ENCODE results near the gene MRPL45. TPM values are rescaled to one million over a fixed set of nuclear protein-coding genes. Genes with fewer than 3 reads are reported as not detected.

The MRPL45 gene
- polyA plus RNA-seq, 1 donor from 2014 or later, result 27.5 TPM

DNA sequence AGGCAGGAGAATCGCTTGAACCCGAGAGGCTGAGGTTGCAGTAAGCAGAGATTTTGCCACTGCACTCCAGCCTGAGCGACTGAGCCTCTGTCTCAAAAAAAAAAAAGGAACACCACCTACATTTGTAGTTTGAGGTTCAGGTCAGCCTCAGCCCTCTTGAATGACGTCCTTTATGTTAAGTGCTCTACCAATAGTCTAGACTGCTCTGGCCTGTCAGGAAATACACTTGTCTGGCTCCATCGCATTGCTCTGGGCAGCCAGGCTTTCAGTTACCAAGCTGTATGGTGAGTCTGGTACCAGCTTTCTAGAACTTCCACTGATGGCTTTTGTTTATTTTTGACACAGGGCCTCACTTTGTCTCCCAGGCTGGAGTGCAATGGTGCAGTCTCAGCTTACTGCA lies 66.0 kb downstream of the MRPL45 start:
- H3F3A ChIP-seq (ENCODE audit: insufficient read depth, low read length, poor library complexity, severe bottlenecking), result no peaks in the 10 kb centered on the region
- no peak overlapping the region for H3K9ac ChIP-seq (ENCODE audit: low read length)
- H3K4me2 ChIP-seq (ENCODE audit: low read length), result no peak overlapping the region
- no peak overlapping the region for H3K27ac ChIP-seq (ENCODE audit: low read length)
- TF ChIP-seq CTCF (IDR thresholded peaks at IDR 0.05; ENCODE audit: poor library complexity, severe bottlenecking) (no peak), POLR2AphosphoS5 (IDR thresholded peaks at IDR 0.05) (no peak), TAF1 (IDR thresholded peaks at IDR 0.05; ENCODE audit: low read depth) (no peak), MXI1 (conservative IDR thresholded peaks at IDR 0.05; ENCODE audit: poor library complexity, severe bottlenecking) (no peak), EZH2 (IDR thresholded peaks at IDR 0.05; ENCODE audit: borderline replicate concordance, insufficient read depth, low read length, poor library complexity, severe bottlenecking) (no peak), RAD21 (conservative IDR thresholded peaks at IDR 0.05) (no peak), EP300 (conservative IDR thresholded peaks at IDR 0.05; ENCODE audit: poor library complexity, severe bottlenecking) (no peak), SMC3 (conservative IDR thresholded peaks at IDR 0.05; ENCODE audit: poor library complexity) (no peak)
- TF ChIP-seq, protein P1, sequence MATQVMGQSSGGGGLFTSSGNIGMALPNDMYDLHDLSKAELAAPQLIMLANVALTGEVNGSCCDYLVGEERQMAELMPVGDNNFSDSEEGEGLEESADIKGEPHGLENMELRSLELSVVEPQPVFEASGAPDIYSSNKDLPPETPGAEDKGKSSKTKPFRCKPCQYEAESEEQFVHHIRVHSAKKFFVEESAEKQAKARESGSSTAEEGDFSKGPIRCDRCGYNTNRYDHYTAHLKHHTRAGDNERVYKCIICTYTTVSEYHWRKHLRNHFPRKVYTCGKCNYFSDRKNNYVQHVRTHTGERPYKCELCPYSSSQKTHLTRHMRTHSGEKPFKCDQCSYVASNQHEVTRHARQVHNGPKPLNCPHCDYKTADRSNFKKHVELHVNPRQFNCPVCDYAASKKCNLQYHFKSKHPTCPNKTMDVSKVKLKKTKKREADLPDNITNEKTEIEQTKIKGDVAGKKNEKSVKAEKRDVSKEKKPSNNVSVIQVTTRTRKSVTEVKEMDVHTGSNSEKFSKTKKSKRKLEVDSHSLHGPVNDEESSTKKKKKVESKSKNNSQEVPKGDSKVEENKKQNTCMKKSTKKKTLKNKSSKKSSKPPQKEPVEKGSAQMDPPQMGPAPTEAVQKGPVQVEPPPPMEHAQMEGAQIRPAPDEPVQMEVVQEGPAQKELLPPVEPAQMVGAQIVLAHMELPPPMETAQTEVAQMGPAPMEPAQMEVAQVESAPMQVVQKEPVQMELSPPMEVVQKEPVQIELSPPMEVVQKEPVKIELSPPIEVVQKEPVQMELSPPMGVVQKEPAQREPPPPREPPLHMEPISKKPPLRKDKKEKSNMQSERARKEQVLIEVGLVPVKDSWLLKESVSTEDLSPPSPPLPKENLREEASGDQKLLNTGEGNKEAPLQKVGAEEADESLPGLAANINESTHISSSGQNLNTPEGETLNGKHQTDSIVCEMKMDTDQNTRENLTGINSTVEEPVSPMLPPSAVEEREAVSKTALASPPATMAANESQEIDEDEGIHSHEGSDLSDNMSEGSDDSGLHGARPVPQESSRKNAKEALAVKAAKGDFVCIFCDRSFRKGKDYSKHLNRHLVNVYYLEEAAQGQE (IDR thresholded peaks at IDR 0.05; ENCODE audit: borderline replicate concordance), result no peak
- H4K20me1 ChIP-seq (ENCODE audit: insufficient read depth), result no peaks in the 10 kb centered on the region
- no peaks in the 10 kb centered on the region for H3K9me2 ChIP-seq (ENCODE audit: insufficient read depth, low read length)
- no peaks in the 10 kb centered on the region for H3K9me3 ChIP-seq (ENCODE audit: low read length)
- peaks cover 12% of the 10 kb centered on the region for H3K79me2 ChIP-seq (replicated peaks; ENCODE audit: insufficient read depth, low read length)
- no peak overlapping the region for H2AFZ ChIP-seq (ENCODE audit: low read depth, low read length)
- no peak overlapping the region for H3K4me3 ChIP-seq (ENCODE audit: low read length)
- peaks cover 8% of the 10 kb centered on the region for H3K36me3 ChIP-seq (ENCODE audit: insufficient read depth, low read length)
- H3K27me3 ChIP-seq (ENCODE audit: insufficient read depth, low read depth, low read length), result no peaks in the 10 kb centered on the region

DNA sequence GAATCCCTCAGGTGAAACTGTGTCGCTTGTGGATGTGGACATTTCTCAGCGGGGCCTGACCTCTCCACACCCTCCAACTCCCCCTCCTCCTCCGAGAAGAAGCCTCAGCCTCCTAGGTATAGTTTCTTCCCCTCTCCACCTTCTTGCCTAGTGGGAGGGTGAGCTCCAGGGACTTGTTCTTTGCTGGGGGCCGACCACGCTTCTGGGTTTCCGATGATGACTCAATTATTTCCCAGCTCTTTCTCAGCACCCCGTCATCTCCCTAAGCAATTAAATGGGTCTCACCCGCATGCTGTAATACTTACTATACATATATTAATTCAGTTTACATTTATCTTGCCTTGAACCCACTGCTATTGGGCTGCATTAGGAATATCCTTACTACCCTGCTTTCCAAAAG lies 67.8 kb downstream of the MRPL45 start:
- no peaks in the 10 kb centered on the region for H4K20me1 ChIP-seq (ENCODE audit: insufficient read depth)
- peaks cover 8% of the 10 kb centered on the region for H3K36me3 ChIP-seq (ENCODE audit: insufficient read depth, low read length)
- no peaks in the 10 kb centered on the region for H3K9me2 ChIP-seq (ENCODE audit: insufficient read depth, low read length)
- no peak overlapping the region for H3K27ac ChIP-seq (ENCODE audit: low read length)
- no peak overlapping the region for H3K4me2 ChIP-seq (ENCODE audit: low read length)
- TF ChIP-seq SMC3 (conservative IDR thresholded peaks at IDR 0.05; ENCODE audit: poor library complexity) (no peak), EZH2 (IDR thresholded peaks at IDR 0.05; ENCODE audit: borderline replicate concordance, insufficient read depth, low read length, poor library complexity, severe bottlenecking) (no peak), EP300 (conservative IDR thresholded peaks at IDR 0.05; ENCODE audit: poor library complexity, severe bottlenecking) (no peak), POLR2AphosphoS5 (IDR thresholded peaks at IDR 0.05) (no peak), CTCF (IDR thresholded peaks at IDR 0.05; ENCODE audit: poor library complexity, severe bottlenecking) (no peak), RAD21 (conservative IDR thresholded peaks at IDR 0.05) (no peak), TAF1 (IDR thresholded peaks at IDR 0.05; ENCODE audit: low read depth) (no peak), MXI1 (conservative IDR thresholded peaks at IDR 0.05; ENCODE audit: poor library complexity, severe bottlenecking) (no peak)
- TF ChIP-seq, protein P1 (IDR thresholded peaks at IDR 0.05; ENCODE audit: borderline replicate concordance), result no peak
- peaks cover 6% of the 10 kb centered on the region for H3K79me2 ChIP-seq (replicated peaks; ENCODE audit: insufficient read depth, low read length)
- H3K4me3 ChIP-seq (ENCODE audit: low read length), result no peak overlapping the region
- no peak overlapping the region for H3K9ac ChIP-seq (ENCODE audit: low read length)
- no peaks in the 10 kb centered on the region for H3F3A ChIP-seq (ENCODE audit: insufficient read depth, low read length, poor library complexity, severe bottlenecking)
- H2AFZ ChIP-seq (ENCODE audit: low read depth, low read length), result no peak overlapping the region
- no peaks in the 10 kb centered on the region for H3K27me3 ChIP-seq (ENCODE audit: insufficient read depth, low read depth, low read length)
- H3K9me3 ChIP-seq (ENCODE audit: low read length), result no peaks in the 10 kb centered on the region

All from neural cell (in vitro differentiated cells).